Measurements from ENCODE around the gene CREB3L2.
A peak's percentile ranks its signal among the peaks of the same experiment; 100 is the strongest.
"Not testable (repeated sequence)": the region's sequence is repeated elsewhere in the genome, so short reads cannot be mapped to it uniquely, and the experiment has no call there.

The CREB3L2 gene

GRCh38 chr7:137968890-137969289, 33.0 kb downstream of the CREB3L2 start:
- DNase-seq (ENCODE audit: low spot score), result no peak

GRCh38 chr7:137968339-137968738, 33.5 kb downstream of the CREB3L2 start:
- not testable (repeated sequence) for DNase-seq (ENCODE audit: low spot score)

- peak; percentile 46 for DNase-seq (ENCODE audit: low spot score)
Measured at GRCh38 chr7:137967143-137968018, 34.5 kb downstream of the CREB3L2 start.

GRCh38 chr7:137966641-137967142, 35.2 kb downstream of the CREB3L2 start:
- no peak for DNase-seq (ENCODE audit: low spot score)

GRCh38 chr7:137965942-137966640, 35.8 kb downstream of the CREB3L2 start:
- no peak for DNase-seq (ENCODE audit: low spot score)

GRCh38 chr7:137964824-137965545, 36.9 kb downstream of the CREB3L2 start:
- no peak for DNase-seq (ENCODE audit: low spot score)

- DNase-seq (ENCODE audit: low spot score), result no peak
Measured at GRCh38 chr7:137962875-137963507, 38.9 kb downstream of the CREB3L2 start.

GRCh38 chr7:137962491-137962874, 39.4 kb downstream of the CREB3L2 start:
- no peak for DNase-seq (ENCODE audit: low spot score)

- no peak for DNase-seq (ENCODE audit: low spot score)
Measured at GRCh38 chr7:137961200-137962177, 40.4 kb downstream of the CREB3L2 start.

GRCh38 chr7:137960020-137960419, 41.9 kb downstream of the CREB3L2 start:
- no peak for DNase-seq (ENCODE audit: low spot score)

GRCh38 chr7:137958470-137959431, 43.1 kb downstream of the CREB3L2 start:
- DNase-seq (ENCODE audit: low spot score), result no peak

GRCh38 chr7:137957887-137958286, 44.0 kb downstream of the CREB3L2 start:
- no peak for DNase-seq (ENCODE audit: low spot score)

- DNase-seq (ENCODE audit: low spot score), result no peak
Measured at GRCh38 chr7:137956591-137956990, 45.3 kb downstream of the CREB3L2 start.

- no peak for DNase-seq (ENCODE audit: low spot score)
Measured at GRCh38 chr7:137956183-137956582, 45.7 kb downstream of the CREB3L2 start.

- no peak for DNase-seq (ENCODE audit: low spot score)
Measured at GRCh38 chr7:137954614-137955013, 47.3 kb downstream of the CREB3L2 start.

GRCh38 chr7:137953665-137954470, 48.0 kb downstream of the CREB3L2 start:
- DNase-seq (ENCODE audit: low spot score), result no peak

GRCh38 chr7:137953043-137953664, 48.7 kb downstream of the CREB3L2 start:
- no peak for DNase-seq (ENCODE audit: low spot score)

GRCh38 chr7:137952426-137952805, 49.5 kb downstream of the CREB3L2 start:
- DNase-seq (ENCODE audit: low spot score), result no peak
